Neural progenitor cell (in vitro differentiated cells): ENCODE measurements around the gene MARCHF2.

Experiments
- CTCF ChIP-seq: fragments of 200-600 bp; sonication (generic); IDR thresholded peaks from 2 replicates; pipeline ENCODE4 v1.5.1; 2017; ENCODE audit warnings: antibody characterized with exemption, mild to moderate bottlenecking
- EZH2 ChIP-seq: fragments of 200-600 bp; sonication (generic); IDR thresholded peaks from 2 replicates; pipeline ENCODE4 v1.6.1; 2017; ENCODE audit warnings: antibody characterized with exemption, mild to moderate bottlenecking, moderate library complexity
- EZH2phosphoT487 ChIP-seq: fragments of 200-600 bp; sonication (generic); IDR thresholded peaks from 2 replicates; pipeline ENCODE4 v1.6.1; 2017; ENCODE audit warnings: antibody characterized with exemption

DNA sequence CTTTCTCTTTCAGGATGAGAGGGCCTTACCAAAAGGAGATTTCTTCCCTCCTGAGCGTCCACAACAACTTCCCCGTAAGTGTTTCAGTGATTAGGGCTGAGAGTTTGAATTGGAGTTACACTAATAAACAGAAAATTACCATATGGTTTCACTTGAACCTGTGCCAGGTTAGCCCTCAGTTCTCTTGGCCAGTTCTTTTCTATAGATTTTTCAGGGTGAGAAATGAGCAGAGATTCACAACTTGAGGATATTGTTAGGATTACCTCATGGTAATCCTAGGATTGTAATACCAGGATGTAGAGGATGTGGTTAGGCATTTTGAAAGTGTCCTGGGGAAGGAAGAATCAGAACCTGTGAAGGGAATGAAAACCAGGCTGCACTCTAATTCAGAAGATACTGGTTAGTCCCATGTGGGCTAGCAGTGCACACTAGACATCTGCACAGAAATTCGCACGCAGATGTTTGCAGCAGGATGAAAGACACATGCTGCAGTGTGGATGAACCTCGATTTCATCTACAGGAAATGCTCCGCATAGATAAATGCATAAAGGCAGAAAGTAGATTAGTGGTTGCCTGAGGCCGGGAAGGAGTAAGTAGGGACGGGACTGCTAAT, 55.8 kb downstream of the MARCHF2 start:
- TF ChIP-seq CTCF: no peak
- TF ChIP-seq EZH2: no peak
- no peak for TF ChIP-seq EZH2phosphoT487
